GM12878 (cell line): ENCODE measurements around the gene VANGL1. TPM values are rescaled to one million over a fixed set of nuclear protein-coding genes. Genes with fewer than 3 reads are reported as not detected.

ENCODE experiments used
- ATAC-seq: fragments of 200-7000 bp; cut with Tn5 transposase; 3 replicates; pipeline ENCODE4 v1.9.1; 2020; ENCODE audit warnings: mild to moderate bottlenecking, moderate library complexity
- BruUV-seq: library from RNA; stranded (reverse); fragments of 400-500 nt; replicated peaks from 2 replicates; lab custom pipeline; 2021; lab: Mats Ljungman, UMichigan
- CTCF ChIA-PET: fragments of 300-600 bp; sonication (Branson Sonifier 250); formaldehyde crosslinking; extraction: SDS; loops from one replicate; lab custom pipeline; 2021; ENCODE audit warnings: inconsistent platforms; lab: Yijun Ruan, JAX
- POLR2A ChIA-PET: fragments of 350-600 bp; formaldehyde crosslinking; extraction: SDS; loops from one replicate; lab custom pipeline; 2021; ENCODE audit warnings: inconsistent platforms; lab: Charles Lee
- RAD21 ChIA-PET: fragments of 300-600 bp; sonication (Branson Sonifier 250); formaldehyde crosslinking; loops from one replicate; lab custom pipeline; 2023; ENCODE audit warnings: antibody characterized with exemption; ENCODE audit not compliant: unreplicated experiment; lab: Charles Lee
- SMC1A ChIA-PET: fragments of 300-600 bp; sonication (Branson Sonifier 250); formaldehyde crosslinking; loops from one replicate; lab custom pipeline; 2023; ENCODE audit not compliant: unreplicated experiment, uncharacterized antibody; lab: Charles Lee
- DNase-seq: peaks from one replicate; pipeline ENCODE4 v3.0.0-alpha.2; 2011; ENCODE audit warnings: low read depth, low spot score
- FAIRE-seq: peaks from 3 replicates; lab custom pipeline; 2011; peaks lifted over from hg19 to GRCh38; lab: Jason Lieb, UNC
- H2AFZ ChIP-seq: 2 replicates; pipeline ENCODE4 v1.6.0; 2011; ENCODE audit warnings: low read depth, low read length, control low read depth; ENCODE audit not compliant: control insufficient read depth
- H3K27ac ChIP-seq: 2 replicates; pipeline ENCODE4 v1.5.1; 2011; ENCODE audit warnings: control low read depth; ENCODE audit not compliant: control insufficient read depth, insufficient read depth
- H3K27me3 ChIP-seq, 2 experiments: replicated peaks in 1 of 2; 2 replicates each; pipeline versions ENCODE4 v1.6.0 to v1.6.1; 2011; ENCODE audit warnings: low read length in 1 of 2; ENCODE audit not compliant: control insufficient read depth in 2 of 2, insufficient read depth in 2 of 2
- H3K36me3 ChIP-seq, 2 experiments: 2 replicates each; pipeline ENCODE4 v1.5.1; 2011; ENCODE audit warnings: low read length in 1 of 2; ENCODE audit not compliant: control insufficient read depth in 2 of 2, insufficient read depth in 2 of 2
- H3K4me1 ChIP-seq: 2 replicates; pipeline ENCODE4 v1.6.1; 2011; ENCODE audit warnings: mild to moderate bottlenecking, low read length, moderate library complexity, mixed read lengths; ENCODE audit not compliant: control insufficient read depth, insufficient read depth
- H3K4me2 ChIP-seq: 2 replicates; pipeline ENCODE4 v1.6.0; 2011; ENCODE audit warnings: control low read depth; ENCODE audit not compliant: control insufficient read depth, insufficient read depth
- H3K4me3 ChIP-seq: fragments of 200-600 bp; sonication (generic); 2 replicates; pipeline ENCODE4 v1.5.1; 2016
- H3K79me2 ChIP-seq: 2 replicates; pipeline ENCODE4 v1.6.0; 2011; ENCODE audit warnings: low read length; ENCODE audit not compliant: control insufficient read depth, insufficient read depth
- H3K9ac ChIP-seq: 2 replicates; pipeline ENCODE4 v1.8.0; 2011; ENCODE audit warnings: low read length, control low read depth, mixed read lengths; ENCODE audit not compliant: control insufficient read depth, insufficient read depth
- H3K9me3 ChIP-seq: replicated peaks from 3 replicates; pipeline ENCODE4 v1.5.1; 2011; ENCODE audit warnings: mild to moderate bottlenecking, low read length; ENCODE audit not compliant: control insufficient read depth, insufficient read depth
- H4K20me1 ChIP-seq: 2 replicates; pipeline ENCODE4 v1.6.0; 2011; ENCODE audit not compliant: control insufficient read depth, insufficient read depth
- ATF7 ChIP-seq: fragments of 450-650 bp; IDR thresholded peaks from 2 replicates; pipeline ENCODE4 v1.6.1; 2016; ENCODE audit warnings: low read depth, mild to moderate bottlenecking
- CBFB ChIP-seq: IDR thresholded peaks from 2 replicates; pipeline ENCODE4 v1.6.1; 2016; ENCODE audit warnings: antibody characterized with exemption, low read depth
- EED ChIP-seq: sonication (generic); IDR thresholded peaks from 2 replicates; pipeline ENCODE4 v1.6.1; 2016; ENCODE audit warnings: antibody characterized with exemption, low read depth
- GABPA ChIP-seq: IDR thresholded peaks from 2 replicates; pipeline ENCODE4 v1.6.1; 2014; ENCODE audit warnings: antibody characterized with exemption, low read depth, mild to moderate bottlenecking, inconsistent platforms
- HCFC1 ChIP-seq: fragments of 150-350 bp; IDR thresholded peaks from 2 replicates; pipeline ENCODE4 v1.6.1; 2014; ENCODE audit warnings: low read length
- HDGF ChIP-seq: fragments of 450-650 bp; IDR thresholded peaks from 2 replicates; pipeline ENCODE4 v1.6.1; 2016; ENCODE audit warnings: antibody characterized with exemption
- MEF2B ChIP-seq: fragments of 450-650 bp; IDR thresholded peaks from 2 replicates; pipeline ENCODE4 v1.6.1; 2018; ENCODE audit warnings: mild to moderate bottlenecking, moderate library complexity; ENCODE audit not compliant: partially characterized antibody, poor library complexity, severe bottlenecking
- MTA2 ChIP-seq: fragments of 450-650 bp; IDR thresholded peaks from 2 replicates; pipeline ENCODE4 v1.6.1; 2016; ENCODE audit warnings: low read depth, mild to moderate bottlenecking, moderate library complexity
- NFXL1 ChIP-seq: fragments of 450-650 bp; IDR thresholded peaks from 2 replicates; pipeline ENCODE4 v1.6.1; 2017; ENCODE audit warnings: antibody characterized with exemption, mild to moderate bottlenecking, borderline replicate concordance
- RBBP5 ChIP-seq: fragments of 200-600 bp; sonication (generic); conservative IDR thresholded peaks from 2 replicates; pipeline ENCODE4 v1.6.1; 2016
- SMAD5 ChIP-seq: IDR thresholded peaks from 2 replicates; pipeline ENCODE4 v1.6.1; 2016; ENCODE audit warnings: antibody characterized with exemption, low read depth
- SRF ChIP-seq, 2 experiments: IDR thresholded peaks; 2 replicates each; pipeline ENCODE4 v1.6.1; 2011; ENCODE audit warnings: low read depth in 2 of 2, low read length in 2 of 2, mild to moderate bottlenecking in 1 of 2, moderate library complexity in 1 of 2
- ZSCAN29 ChIP-seq: fragments of 450-650 bp; IDR thresholded peaks from 2 replicates; pipeline ENCODE4 v1.6.1; 2017; ENCODE audit warnings: mild to moderate bottlenecking, moderate library complexity
- WGBS: methylation state at CpG from one replicate; pipeline ENCODE4 v1.1.6; 2016; ENCODE audit warnings: low lambda C conversion rate; ENCODE audit not compliant: insufficient replicate concordance, insufficient coverage; ENCODE audit errors: missing lambda C conversion rate; 5-methylcytosine and 5-hydroxymethylcytosine counted together
- in situ Hi-C: fragments of 300-500 bp; cut with MboI; formaldehyde crosslinking; loops from 9 replicates; pipeline ENCODE4 v1.14.3; 2018; ENCODE audit warnings: mixed read lengths
- intact Hi-C: fragments of 100-400 bp; cut with micrococcal nuclease; formaldehyde crosslinking; loops from one replicate; pipeline ENCODE4 v1.14.2; 2022; ENCODE audit not compliant: unreplicated experiment
- polyA plus RNA-seq, 11 experiments: library from polyadenylated mRNA; depleted of rRNA in 4 of 11; unstranded in 6 of 11; stranded (reverse) in 5 of 11; fragments of >200 nt; fragmentation: Nextera tagmentation in 4 of 11; fragmentation: Illumina TruSeq in 1 of 11; extraction: Ambion mirVana in 4 of 11; extraction: Trizol in 1 of 11; gene quantifications; 1 replicate in 1 of 11; 2 replicates in 10 of 11; pipeline versions ENCODE4 v1.2.1 to v1.2.3, GENCODE V29; 2011 to 2016; ENCODE audit warnings: inconsistent platforms in 2 of 11, missing spikeins in 2 of 11, low read depth in 1 of 11
- total RNA-seq, 4 experiments: library from RNA; depleted of rRNA in 3 of 4; stranded (reverse); fragments of >200 nt in 3 of 4; fragmentation: Illumina TruSeq in 1 of 4; extraction: Trizol in 1 of 4; gene quantifications; 2 replicates each; pipeline versions ENCODE4 v1.2.1 to v1.2.3, GENCODE V29; 2013 to 2021
- TF ChIP-seq, protein P1 (sequence below): fragments of 450-650 bp; IDR thresholded peaks from 2 replicates; pipeline ENCODE4 v1.6.1; 2017; ENCODE audit warnings: antibody characterized with exemption, mild to moderate bottlenecking, moderate library complexity
- TF ChIP-seq, protein P2 (sequence below): fragments of 450-650 bp; IDR thresholded peaks from 2 replicates; pipeline ENCODE4 v1.6.1; 2016; ENCODE audit warnings: mild to moderate bottlenecking, moderate library complexity, borderline replicate concordance
- TF ChIP-seq, protein P3 (sequence below): IDR thresholded peaks from 2 replicates; pipeline ENCODE4 v1.6.1; 2012; ENCODE audit warnings: mild to moderate bottlenecking, low read depth, low read length

Gene VANGL1
- total and polyA plus RNA-seq, 10 of the 15 experiments (the other 5 are each of a cell fraction or from before 2014, with no cell fraction given) = 0.71 to 12.9 (median 6.3) TPM

DNA sequence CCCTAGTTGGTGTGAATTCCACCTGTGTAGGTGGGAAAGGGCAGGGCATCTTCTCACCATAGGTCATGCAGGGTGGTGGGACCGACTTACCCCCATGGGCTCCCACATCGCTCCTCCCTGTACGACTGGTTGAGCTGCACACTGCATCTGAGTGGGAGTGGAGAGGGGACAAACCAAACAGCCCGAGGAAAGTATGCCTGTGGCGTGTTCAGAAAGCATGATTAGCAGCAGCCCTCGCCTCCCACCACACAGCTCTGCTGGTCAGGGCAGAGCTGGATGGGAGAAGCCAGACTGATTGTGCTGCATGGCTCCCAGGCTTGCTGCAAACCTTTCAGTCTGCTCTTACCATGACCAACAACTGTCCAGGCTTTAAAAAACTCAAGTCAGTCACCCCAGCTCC is 24.4 kb downstream of the VANGL1 start:
- WGBS = 69% methylated on average over 6 of the region's 6 CpGs
- CTCF ChIA-PET = no interaction called here

More for the DNA sequence above, 24.4 kb downstream of the VANGL1 start:
- H2AFZ ChIP-seq = no peak overlapping the region
- in situ Hi-C loops = no loop called here
- no peak overlapping the region for H3K4me2 ChIP-seq
- DNase-seq (no peak), FAIRE-seq (no peak), ATAC-seq (no peak)
- POLR2A ChIA-PET = no interaction called here
- SMC1A ChIA-PET = no interaction called here
- H4K20me1 ChIP-seq = no peaks in the 10 kb centered on the region
- peaks cover 6 to 14% of the 10 kb centered on the region in 2 experiments for H3K36me3 ChIP-seq
- H3K27ac ChIP-seq = no peak overlapping the region
- no TSS peak for BruUV-seq
- peaks cover 1% of the 10 kb centered on the region; the same call in 2 of the 3 replicates for H3K9me3 ChIP-seq
- H3K4me1 ChIP-seq = peaks cover 3% of the 10 kb centered on the region; the same call in 1 of the 2 replicates
- intact Hi-C loops = no loop called here
- H3K4me3 ChIP-seq = no peak overlapping the region
- no peaks in the 10 kb centered on the region for H3K27me3 ChIP-seq
- RAD21 ChIA-PET = no interaction called here
- TF ChIP-seq RBBP5 = no peak
- TF ChIP-seq SMAD5 = no peak
- TF ChIP-seq HCFC1 = no peak
- TF ChIP-seq ZSCAN29 = no peak
- no peak for TF ChIP-seq MEF2B
- TF ChIP-seq SRF (IDR thresholded peaks at IDR 0.05; ENCODE audit: low read depth in 2 of 2, low read length in 2 of 2) = no peak
- no peak for TF ChIP-seq CBFB
- TF ChIP-seq, protein P1, sequence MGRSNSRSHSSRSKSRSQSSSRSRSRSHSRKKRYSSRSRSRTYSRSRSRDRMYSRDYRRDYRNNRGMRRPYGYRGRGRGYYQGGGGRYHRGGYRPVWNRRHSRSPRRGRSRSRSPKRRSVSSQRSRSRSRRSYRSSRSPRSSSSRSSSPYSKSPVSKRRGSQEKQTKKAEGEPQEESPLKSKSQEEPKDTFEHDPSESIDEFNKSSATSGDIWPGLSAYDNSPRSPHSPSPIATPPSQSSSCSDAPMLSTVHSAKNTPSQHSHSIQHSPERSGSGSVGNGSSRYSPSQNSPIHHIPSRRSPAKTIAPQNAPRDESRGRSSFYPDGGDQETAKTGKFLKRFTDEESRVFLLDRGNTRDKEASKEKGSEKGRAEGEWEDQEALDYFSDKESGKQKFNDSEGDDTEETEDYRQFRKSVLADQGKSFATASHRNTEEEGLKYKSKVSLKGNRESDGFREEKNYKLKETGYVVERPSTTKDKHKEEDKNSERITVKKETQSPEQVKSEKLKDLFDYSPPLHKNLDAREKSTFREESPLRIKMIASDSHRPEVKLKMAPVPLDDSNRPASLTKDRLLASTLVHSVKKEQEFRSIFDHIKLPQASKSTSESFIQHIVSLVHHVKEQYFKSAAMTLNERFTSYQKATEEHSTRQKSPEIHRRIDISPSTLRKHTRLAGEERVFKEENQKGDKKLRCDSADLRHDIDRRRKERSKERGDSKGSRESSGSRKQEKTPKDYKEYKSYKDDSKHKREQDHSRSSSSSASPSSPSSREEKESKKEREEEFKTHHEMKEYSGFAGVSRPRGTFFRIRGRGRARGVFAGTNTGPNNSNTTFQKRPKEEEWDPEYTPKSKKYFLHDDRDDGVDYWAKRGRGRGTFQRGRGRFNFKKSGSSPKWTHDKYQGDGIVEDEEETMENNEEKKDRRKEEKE = no peak
- TF ChIP-seq, protein P2, sequence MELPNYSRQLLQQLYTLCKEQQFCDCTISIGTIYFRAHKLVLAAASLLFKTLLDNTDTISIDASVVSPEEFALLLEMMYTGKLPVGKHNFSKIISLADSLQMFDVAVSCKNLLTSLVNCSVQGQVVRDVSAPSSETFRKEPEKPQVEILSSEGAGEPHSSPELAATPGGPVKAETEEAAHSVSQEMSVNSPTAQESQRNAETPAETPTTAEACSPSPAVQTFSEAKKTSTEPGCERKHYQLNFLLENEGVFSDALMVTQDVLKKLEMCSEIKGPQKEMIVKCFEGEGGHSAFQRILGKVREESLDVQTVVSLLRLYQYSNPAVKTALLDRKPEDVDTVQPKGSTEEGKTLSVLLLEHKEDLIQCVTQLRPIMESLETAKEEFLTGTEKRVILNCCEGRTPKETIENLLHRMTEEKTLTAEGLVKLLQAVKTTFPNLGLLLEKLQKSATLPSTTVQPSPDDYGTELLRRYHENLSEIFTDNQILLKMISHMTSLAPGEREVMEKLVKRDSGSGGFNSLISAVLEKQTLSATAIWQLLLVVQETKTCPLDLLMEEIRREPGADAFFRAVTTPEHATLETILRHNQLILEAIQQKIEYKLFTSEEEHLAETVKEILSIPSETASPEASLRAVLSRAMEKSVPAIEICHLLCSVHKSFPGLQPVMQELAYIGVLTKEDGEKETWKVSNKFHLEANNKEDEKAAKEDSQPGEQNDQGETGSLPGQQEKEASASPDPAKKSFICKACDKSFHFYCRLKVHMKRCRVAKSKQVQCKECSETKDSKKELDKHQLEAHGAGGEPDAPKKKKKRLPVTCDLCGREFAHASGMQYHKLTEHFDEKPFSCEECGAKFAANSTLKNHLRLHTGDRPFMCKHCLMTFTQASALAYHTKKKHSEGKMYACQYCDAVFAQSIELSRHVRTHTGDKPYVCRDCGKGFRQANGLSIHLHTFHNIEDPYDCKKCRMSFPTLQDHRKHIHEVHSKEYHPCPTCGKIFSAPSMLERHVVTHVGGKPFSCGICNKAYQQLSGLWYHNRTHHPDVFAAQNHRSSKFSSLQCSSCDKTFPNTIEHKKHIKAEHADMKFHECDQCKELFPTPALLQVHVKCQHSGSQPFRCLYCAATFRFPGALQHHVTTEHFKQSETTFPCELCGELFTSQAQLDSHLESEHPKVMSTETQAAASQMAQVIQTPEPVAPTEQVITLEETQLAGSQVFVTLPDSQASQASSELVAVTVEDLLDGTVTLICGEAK = no peak
- TF ChIP-seq GABPA = no peak
- TF ChIP-seq MTA2 = no peak
- TF ChIP-seq ATF7 = no peak
- no peak for TF ChIP-seq HDGF
- no peak for TF ChIP-seq NFXL1
- no peak for TF ChIP-seq EED
- TF ChIP-seq, protein P3, sequence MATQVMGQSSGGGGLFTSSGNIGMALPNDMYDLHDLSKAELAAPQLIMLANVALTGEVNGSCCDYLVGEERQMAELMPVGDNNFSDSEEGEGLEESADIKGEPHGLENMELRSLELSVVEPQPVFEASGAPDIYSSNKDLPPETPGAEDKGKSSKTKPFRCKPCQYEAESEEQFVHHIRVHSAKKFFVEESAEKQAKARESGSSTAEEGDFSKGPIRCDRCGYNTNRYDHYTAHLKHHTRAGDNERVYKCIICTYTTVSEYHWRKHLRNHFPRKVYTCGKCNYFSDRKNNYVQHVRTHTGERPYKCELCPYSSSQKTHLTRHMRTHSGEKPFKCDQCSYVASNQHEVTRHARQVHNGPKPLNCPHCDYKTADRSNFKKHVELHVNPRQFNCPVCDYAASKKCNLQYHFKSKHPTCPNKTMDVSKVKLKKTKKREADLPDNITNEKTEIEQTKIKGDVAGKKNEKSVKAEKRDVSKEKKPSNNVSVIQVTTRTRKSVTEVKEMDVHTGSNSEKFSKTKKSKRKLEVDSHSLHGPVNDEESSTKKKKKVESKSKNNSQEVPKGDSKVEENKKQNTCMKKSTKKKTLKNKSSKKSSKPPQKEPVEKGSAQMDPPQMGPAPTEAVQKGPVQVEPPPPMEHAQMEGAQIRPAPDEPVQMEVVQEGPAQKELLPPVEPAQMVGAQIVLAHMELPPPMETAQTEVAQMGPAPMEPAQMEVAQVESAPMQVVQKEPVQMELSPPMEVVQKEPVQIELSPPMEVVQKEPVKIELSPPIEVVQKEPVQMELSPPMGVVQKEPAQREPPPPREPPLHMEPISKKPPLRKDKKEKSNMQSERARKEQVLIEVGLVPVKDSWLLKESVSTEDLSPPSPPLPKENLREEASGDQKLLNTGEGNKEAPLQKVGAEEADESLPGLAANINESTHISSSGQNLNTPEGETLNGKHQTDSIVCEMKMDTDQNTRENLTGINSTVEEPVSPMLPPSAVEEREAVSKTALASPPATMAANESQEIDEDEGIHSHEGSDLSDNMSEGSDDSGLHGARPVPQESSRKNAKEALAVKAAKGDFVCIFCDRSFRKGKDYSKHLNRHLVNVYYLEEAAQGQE = no peak
- TF ChIP-seq, all 136 proteins: peak for 0
- no peak overlapping the region for H3K9ac ChIP-seq
- H3K79me2 ChIP-seq = no peaks in the 10 kb centered on the region
